Thyroid gland (tissue), 4 donors: ENCODE measurements around the gene HSPA1B.
A peak's percentile ranks its signal among the peaks of the same experiment; 100 is the strongest.

Experiments
- CTCF ChIP-seq, 6 experiments: fragments of 200-600 bp in 3 of 6; fragments of 450-650 bp in 3 of 6; sonication (generic) in 3 of 6; IDR thresholded peaks; one replicate each; pipeline ENCODE4 v1.5.1; 2016 to 2019; ENCODE audit warnings: antibody characterized with exemption in 6 of 6, mild to moderate bottlenecking in 2 of 6, inconsistent platforms in 1 of 6, moderate library complexity in 1 of 6
- POLR2A ChIP-seq, 2 donors: fragments of 450-650 bp; IDR thresholded peaks; one replicate each; pipeline ENCODE4 v1.6.1; 2017; ENCODE audit warnings: antibody characterized with exemption in 2 of 2, mild to moderate bottlenecking in 2 of 2, moderate library complexity in 1 of 2

- TF ChIP-seq POLR2A (IDR thresholded peaks at IDR 0.05) (no peak), CTCF (IDR thresholded peaks at IDR 0.05) (peak; percentile 8 to 65 (median 30))
Observed at GRCh38 chr6:31791324-31792089, 36.0 kb upstream of the HSPA1B start.
